ENCODE results near the gene DBP.

GRCh38 chr19:48681127-48681470 lies 43.9 kb upstream of the DBP start:
- TF ChIP-seq ZNF274 (IDR thresholded peaks at IDR 0.05; ENCODE audit: low read depth, low read length) (no peak), SUZ12 (IDR thresholded peaks at IDR 0.05; ENCODE audit: extremely low read depth, insufficient read depth, insufficient read length) (no peak), YY1 (IDR thresholded peaks at IDR 0.05; ENCODE audit: insufficient read depth, insufficient read length) (no peak)

Data from NT2/D1 (cell line).